ENCODE results near the gene STX4.

Gene STX4

GRCh38 chr16:31055613-31056012 is 22.3 kb downstream of the STX4 start:
- H4K20me1 ChIP-seq (ENCODE audit: insufficient read depth, low read length), result no peaks in the 10 kb centered on the region
- H3F3A ChIP-seq (ENCODE audit: insufficient read depth, low read length), result no peaks in the 10 kb centered on the region
- no peaks in the 10 kb centered on the region for H3K9me3 ChIP-seq (ENCODE audit: low read length)
- H3K27ac ChIP-seq (ENCODE audit: low read depth, low read length, poor library complexity, severe bottlenecking), result no peak overlapping the region
- no peaks in the 10 kb centered on the region for H3K79me2 ChIP-seq (ENCODE audit: insufficient read depth, low read length)
- no peaks in the 10 kb centered on the region for H3K9me2 ChIP-seq (ENCODE audit: low read depth, low read length)
- H3K9ac ChIP-seq (ENCODE audit: low read length), result no peak overlapping the region
- no peaks in the 10 kb centered on the region for H3K27me3 ChIP-seq (ENCODE audit: insufficient read depth, low read length)
- H3K4me2 ChIP-seq (ENCODE audit: low read length), result no peak overlapping the region
- H3K36me3 ChIP-seq (ENCODE audit: insufficient read depth, low read length), result peaks cover 11% of the 10 kb centered on the region
- H3K4me3 ChIP-seq (ENCODE audit: low read depth, low read length, poor library complexity, severe bottlenecking), result no peak overlapping the region
- no peak for TF ChIP-seq CTCF (IDR thresholded peaks at IDR 0.05; ENCODE audit: low read length)
- TF ChIP-seq EZH2 (IDR thresholded peaks at IDR 0.05; ENCODE audit: borderline replicate concordance, low read length), result no peak
- H3K4me1 ChIP-seq (ENCODE audit: insufficient read depth, low read length, severe bottlenecking), result no peaks in the 10 kb centered on the region
- no peak overlapping the region for H2AFZ ChIP-seq (ENCODE audit: low read length)

DNA sequence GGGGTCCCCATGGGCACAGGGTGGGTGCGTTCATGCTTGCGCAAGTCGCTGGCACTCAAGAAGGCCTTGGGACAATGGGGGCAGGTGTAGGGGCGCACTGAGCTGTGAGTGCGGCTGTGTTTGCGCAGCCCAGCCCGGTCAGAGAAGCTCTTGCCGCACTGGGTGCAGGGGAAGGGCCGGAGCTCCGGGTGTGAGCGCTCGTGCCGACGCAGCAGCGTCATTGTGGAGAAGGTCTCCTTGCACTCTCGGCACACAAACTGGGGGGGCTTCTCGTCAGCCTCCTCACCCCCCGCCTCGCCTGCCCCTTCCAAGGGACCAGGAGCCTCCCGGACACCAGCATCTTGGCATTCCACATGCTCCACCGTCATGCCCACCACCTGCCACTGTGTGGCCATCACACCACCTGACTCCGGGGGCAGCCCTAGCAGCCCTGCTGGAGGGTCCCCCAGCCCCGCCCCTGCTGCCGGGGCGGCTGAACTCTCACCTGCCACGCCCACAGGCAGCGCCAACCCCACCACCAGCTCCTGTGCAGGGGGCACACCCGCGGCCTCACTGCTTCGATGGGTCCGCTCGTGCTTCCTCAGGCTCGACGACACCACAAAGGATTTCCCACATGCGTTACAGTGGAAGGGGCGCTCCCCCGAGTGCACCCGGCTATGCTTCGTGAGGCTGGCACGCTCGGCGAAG is 27.9 kb downstream of the STX4 start:
- H3K9ac ChIP-seq (ENCODE audit: low read length), result no peak overlapping the region
- no peaks in the 10 kb centered on the region for H3K4me1 ChIP-seq (ENCODE audit: insufficient read depth, low read length, severe bottlenecking)
- no peak for TF ChIP-seq CTCF (IDR thresholded peaks at IDR 0.05; ENCODE audit: low read length)
- TF ChIP-seq EZH2 (IDR thresholded peaks at IDR 0.05; ENCODE audit: borderline replicate concordance, low read length), result no peak
- H3K9me3 ChIP-seq (ENCODE audit: low read length), result no peaks in the 10 kb centered on the region
- H3K27me3 ChIP-seq (ENCODE audit: insufficient read depth, low read length), result no peaks in the 10 kb centered on the region
- H3K4me2 ChIP-seq (ENCODE audit: low read length), result no peak overlapping the region
- no peaks in the 10 kb centered on the region for H3K79me2 ChIP-seq (ENCODE audit: insufficient read depth, low read length)
- no peaks in the 10 kb centered on the region for H3K9me2 ChIP-seq (ENCODE audit: low read depth, low read length)
- H2AFZ ChIP-seq (ENCODE audit: low read length), result no peak overlapping the region
- no peak overlapping the region for H3K27ac ChIP-seq (ENCODE audit: low read depth, low read length, poor library complexity, severe bottlenecking)
- H3K36me3 ChIP-seq (ENCODE audit: insufficient read depth, low read length), result peaks cover 28% of the 10 kb centered on the region
- H4K20me1 ChIP-seq (ENCODE audit: insufficient read depth, low read length), result no peaks in the 10 kb centered on the region
- H3K4me3 ChIP-seq (ENCODE audit: low read depth, low read length, poor library complexity, severe bottlenecking), result no peak overlapping the region
- H3F3A ChIP-seq (ENCODE audit: insufficient read depth, low read length), result no peaks in the 10 kb centered on the region

DNA sequence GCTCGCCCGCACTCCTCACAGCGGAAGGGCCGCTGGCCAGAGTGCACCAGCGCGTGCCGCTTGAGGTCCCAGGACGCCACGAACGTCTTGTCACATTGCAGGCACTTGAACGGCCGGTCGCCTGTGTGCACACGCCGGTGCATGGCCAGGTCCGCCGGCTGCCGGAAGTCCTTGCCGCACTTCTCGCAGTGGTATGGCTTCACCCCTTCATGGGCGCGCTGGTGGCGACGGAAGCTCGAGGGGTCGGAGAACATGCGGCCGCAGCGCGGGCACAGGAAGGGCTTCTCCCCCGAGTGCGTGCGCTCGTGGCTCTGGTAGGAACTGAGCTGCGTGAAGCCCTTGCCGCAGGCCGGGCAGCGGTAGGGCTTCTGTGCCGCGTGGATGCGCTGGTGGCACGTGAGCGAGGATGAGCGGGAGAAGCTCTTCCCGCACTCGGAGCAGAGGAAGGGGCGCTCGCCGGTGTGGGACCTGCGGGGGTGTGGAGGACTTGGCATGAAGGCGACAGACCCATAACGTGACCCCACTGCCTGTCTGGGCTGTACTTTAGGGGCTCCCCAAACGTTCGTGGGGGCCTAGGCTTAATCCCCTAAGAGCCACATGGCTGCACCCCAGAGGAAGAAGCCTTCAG is 28.6 kb downstream of the STX4 start:
- no peaks in the 10 kb centered on the region for H4K20me1 ChIP-seq (ENCODE audit: insufficient read depth, low read length)
- H3K4me2 ChIP-seq (ENCODE audit: low read length), result no peak overlapping the region
- no peaks in the 10 kb centered on the region for H3K79me2 ChIP-seq (ENCODE audit: insufficient read depth, low read length)
- no peak overlapping the region for H3K9ac ChIP-seq (ENCODE audit: low read length)
- no peaks in the 10 kb centered on the region for H3K9me3 ChIP-seq (ENCODE audit: low read length)
- no peak overlapping the region for H3K27ac ChIP-seq (ENCODE audit: low read depth, low read length, poor library complexity, severe bottlenecking)
- H3K4me3 ChIP-seq (ENCODE audit: low read depth, low read length, poor library complexity, severe bottlenecking), result no peak overlapping the region
- H3K9me2 ChIP-seq (ENCODE audit: low read depth, low read length), result no peaks in the 10 kb centered on the region
- no peaks in the 10 kb centered on the region for H3F3A ChIP-seq (ENCODE audit: insufficient read depth, low read length)
- H2AFZ ChIP-seq (ENCODE audit: low read length), result no peak overlapping the region
- peaks cover 28% of the 10 kb centered on the region for H3K36me3 ChIP-seq (ENCODE audit: insufficient read depth, low read length)
- no peak for TF ChIP-seq EZH2 (IDR thresholded peaks at IDR 0.05; ENCODE audit: borderline replicate concordance, low read length)
- no peak for TF ChIP-seq CTCF (IDR thresholded peaks at IDR 0.05; ENCODE audit: low read length)
- no peaks in the 10 kb centered on the region for H3K27me3 ChIP-seq (ENCODE audit: insufficient read depth, low read length)
- no peaks in the 10 kb centered on the region for H3K4me1 ChIP-seq (ENCODE audit: insufficient read depth, low read length, severe bottlenecking)

All from OCI-LY1 (cell line).